TTC549 (cell line): ENCODE measurements around the gene RCSD1.

Experiments used
- FAIRE-seq: peaks from 2 replicates; lab custom pipeline; 2012; peaks lifted over from hg19 to GRCh38; lab: Jason Lieb, UNC

The RCSD1 gene

GRCh38 chr1:167618366-167618765 lies 11.7 kb upstream of the RCSD1 start:
- FAIRE-seq = no peak

GRCh38 chr1:167618789-167619188 lies 11.2 kb upstream of the RCSD1 start:
- FAIRE-seq = no peak

- no peak for FAIRE-seq
Measured at GRCh38 chr1:167620002-167620401, 10.0 kb upstream of the RCSD1 start.

DNA sequence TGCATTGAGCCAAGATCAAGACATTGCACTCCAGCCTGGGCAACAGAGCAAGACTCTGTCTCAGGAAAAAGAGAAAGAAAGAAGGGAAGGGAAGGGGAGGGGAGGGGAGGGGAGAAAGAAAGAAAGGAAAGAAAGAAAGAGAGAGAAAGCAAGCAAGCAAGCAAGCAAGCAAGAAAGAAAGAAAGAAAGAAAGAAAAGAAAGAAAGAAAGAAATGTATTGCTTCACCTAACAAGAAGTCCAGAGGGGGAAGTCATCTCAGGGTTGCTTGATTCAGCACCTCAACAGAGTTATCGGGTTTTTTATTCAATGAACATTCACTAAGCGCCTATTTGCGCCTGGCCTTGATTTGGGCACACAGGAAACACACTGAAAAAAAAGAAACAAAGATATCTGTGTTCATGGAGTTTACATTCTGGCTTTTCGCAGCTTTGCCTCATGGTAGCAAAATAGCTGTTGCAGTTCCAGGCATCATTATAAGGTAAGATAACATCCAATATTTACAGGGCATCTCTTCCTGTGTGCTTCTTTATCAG lies 8.2 kb upstream of the RCSD1 start:
- no peak for FAIRE-seq

DNA sequence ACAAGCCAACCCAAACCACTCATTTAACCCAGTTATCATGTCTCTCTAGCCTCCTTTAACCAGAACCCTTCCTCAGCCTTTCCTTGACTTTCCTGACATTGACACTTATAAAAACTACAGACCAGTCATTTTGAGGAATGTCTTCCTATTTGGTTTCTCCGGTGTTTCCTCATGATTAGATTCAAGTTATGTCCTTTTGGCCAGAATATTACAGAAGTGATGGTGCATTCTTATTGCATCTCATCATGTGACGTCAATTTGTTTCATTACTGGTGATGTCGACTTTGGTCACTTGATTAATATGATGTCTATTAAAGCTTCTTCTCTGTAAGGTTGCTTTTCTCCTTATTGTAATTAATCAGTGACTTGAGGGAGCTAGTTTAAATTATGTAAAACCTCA lies 6.1 kb upstream of the RCSD1 start:
- no peak for FAIRE-seq

- FAIRE-seq = no peak
Measured at GRCh38 chr1:167625040-167625823, 4.8 kb upstream of the RCSD1 start.

- no peak for FAIRE-seq
Measured at GRCh38 chr1:167627615-167627864, 2.5 kb upstream of the RCSD1 start.

GRCh38 chr1:167627865-167628641 lies 2.0 kb upstream of the RCSD1 start:
- no peak for FAIRE-seq

GRCh38 chr1:167628741-167629515 lies 1.1 kb upstream of the RCSD1 start:
- FAIRE-seq = no peak

- FAIRE-seq = no peak
Measured at GRCh38 chr1:167630568-167631385, 745 bp downstream of the RCSD1 start.

DNA sequence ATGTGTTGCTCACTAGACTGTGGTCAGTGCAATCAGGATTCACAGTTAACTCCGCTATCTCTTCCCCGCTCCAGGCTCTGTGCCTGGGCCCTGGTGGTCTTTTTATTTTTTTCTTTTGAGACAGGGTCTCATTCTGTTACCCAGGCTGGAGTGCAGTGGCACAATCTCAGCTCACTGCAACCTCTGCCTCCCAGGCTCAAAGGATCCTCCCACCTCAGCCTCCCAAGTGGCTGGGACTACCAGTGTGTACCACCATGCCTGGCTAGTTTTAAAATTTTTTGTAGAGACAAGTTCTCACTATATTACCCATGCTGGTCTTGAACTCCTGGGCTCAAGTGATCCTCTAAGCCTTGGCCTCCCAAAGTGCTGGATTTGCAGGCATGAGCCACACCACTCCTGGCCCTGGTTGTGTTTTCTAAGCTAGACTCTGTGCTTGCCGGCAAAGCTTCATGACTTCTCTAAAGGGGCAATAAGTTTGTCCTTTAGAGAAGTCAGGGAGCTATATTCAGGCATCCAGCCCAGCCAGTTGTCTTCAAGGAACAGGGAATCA lies 1.4 kb downstream of the RCSD1 start:
- FAIRE-seq = no peak

- FAIRE-seq = no peak
Measured at GRCh38 chr1:167631936-167632614, 2.0 kb downstream of the RCSD1 start.

DNA sequence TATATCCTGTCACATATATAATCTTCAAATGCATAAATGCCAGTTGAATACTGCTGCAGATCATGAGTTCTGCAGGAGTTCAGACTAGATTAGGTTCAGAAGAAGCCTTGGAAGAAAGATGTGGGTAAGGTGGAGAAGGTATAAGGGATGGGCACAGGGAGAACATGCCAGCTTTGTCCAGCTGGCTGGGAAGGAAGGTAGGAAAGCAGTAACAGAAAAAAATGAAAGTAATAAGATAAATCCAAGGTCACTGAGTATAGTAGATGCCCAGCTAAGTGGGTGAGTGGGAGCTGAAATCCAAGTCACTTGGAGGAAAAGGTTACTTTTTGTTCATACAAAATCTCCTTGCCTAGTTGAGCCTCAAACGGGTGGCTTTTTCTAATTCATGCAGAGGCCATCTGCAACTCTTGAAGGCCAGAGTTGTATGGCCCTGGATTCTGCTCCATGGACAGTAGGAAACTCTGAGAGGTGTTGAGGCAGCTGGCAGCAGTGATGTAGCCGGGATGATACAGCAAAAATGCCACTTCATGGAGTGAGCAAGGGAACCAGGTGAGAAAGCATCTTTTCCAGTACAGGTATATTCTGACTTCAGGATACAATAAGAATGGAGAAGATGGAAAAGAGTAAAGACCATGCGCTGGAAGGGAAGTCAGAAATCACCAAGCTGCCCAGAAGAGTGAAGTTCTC lies 3.4 kb downstream of the RCSD1 start:
- no peak for FAIRE-seq

DNA sequence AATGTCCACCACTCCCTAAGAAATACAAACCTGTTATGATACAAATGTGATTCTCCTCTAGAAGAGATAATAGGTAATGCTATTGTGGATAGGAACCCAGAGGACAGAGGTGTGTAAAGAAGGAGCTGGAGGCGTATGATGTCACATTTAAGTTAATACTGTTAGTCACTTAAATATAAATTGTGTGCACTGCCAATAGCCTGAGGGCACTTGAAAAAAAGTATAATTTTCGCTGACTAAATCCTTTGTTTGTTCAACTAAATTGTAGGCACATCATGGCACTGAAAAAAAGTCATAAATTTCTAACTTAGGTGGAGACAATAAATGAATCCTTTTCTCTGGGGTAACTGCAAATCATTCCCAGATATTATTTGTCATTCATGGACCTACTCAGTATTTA lies 4.4 kb downstream of the RCSD1 start:
- no peak for FAIRE-seq

- no peak for FAIRE-seq
Measured at GRCh38 chr1:167635156-167635648, 5.2 kb downstream of the RCSD1 start.

- no peak for FAIRE-seq
Measured at GRCh38 chr1:167635941-167636340, 5.9 kb downstream of the RCSD1 start.

GRCh38 chr1:167638064-167638463 lies 8.0 kb downstream of the RCSD1 start:
- no peak for FAIRE-seq

DNA sequence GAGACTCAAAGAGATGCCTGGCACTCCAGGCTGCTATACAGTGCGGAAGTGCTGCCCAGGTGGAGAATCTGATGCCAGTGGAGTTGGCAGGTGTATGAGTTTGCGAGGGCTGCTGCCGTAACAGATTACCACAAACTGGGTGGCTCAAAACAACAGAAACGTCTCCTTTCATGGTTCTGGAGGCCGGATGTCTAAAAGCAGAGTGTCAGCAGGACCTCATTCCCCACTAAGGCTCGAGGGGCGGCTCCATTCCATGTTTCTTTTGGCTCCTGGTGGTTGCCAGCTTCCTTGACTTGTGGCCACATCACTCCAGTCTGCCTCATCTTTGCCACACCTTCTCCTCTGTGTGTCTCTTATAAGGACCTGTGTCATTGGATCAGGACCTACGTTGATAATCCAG lies 10.0 kb downstream of the RCSD1 start:
- no peak for FAIRE-seq

- FAIRE-seq = no peak
Measured at GRCh38 chr1:167641786-167642500, 11.9 kb downstream of the RCSD1 start.

DNA sequence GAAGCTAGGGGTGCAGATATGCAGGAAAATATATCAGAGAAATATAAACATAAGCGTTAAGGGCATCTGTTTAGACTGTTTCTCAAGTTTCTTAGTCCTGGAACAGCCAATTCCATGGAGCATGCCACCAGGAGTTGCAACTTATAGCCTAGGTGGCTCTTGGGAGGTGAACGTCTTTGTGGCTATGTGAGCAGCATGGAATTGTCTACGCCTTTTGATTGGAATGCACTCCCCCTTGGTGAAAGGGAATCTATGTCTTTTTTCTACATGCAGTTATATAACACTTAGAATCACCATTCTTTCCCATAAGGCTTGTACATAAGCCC lies 12.4 kb downstream of the RCSD1 start:
- FAIRE-seq = no peak
